Ishikawa (cell line): ENCODE measurements around the gene GMPPA.

Experiments
- CEBPB ChIP-seq: IDR thresholded peaks from 2 replicates; pipeline ENCODE4 v1.6.1; 2012
- EGR1 ChIP-seq: IDR thresholded peaks from 2 replicates; pipeline ENCODE4 v1.6.1; 2012
- EP300 ChIP-seq: IDR thresholded peaks from 2 replicates; pipeline ENCODE4 v1.6.1; 2012; ENCODE audit warnings: borderline replicate concordance
- NFIC ChIP-seq: IDR thresholded peaks from 2 replicates; pipeline ENCODE4 v1.6.1; 2012
- RAD21 ChIP-seq: IDR thresholded peaks from 2 replicates; pipeline ENCODE4 v1.6.1; 2012; ENCODE audit warnings: low read depth
- TAF1 ChIP-seq: IDR thresholded peaks from 2 replicates; pipeline ENCODE4 v1.6.1; 2012; ENCODE audit warnings: low read depth, mild to moderate bottlenecking
- YY1 ChIP-seq: IDR thresholded peaks from 2 replicates; pipeline ENCODE4 v1.6.1; 2012; ENCODE audit warnings: low read depth
- TF ChIP-seq, protein P1 (sequence below): IDR thresholded peaks from 2 replicates; pipeline ENCODE4 v1.6.1; 2012
- TF ChIP-seq, protein P2 (sequence below): IDR thresholded peaks from 2 replicates; pipeline ENCODE4 v1.6.1; 2012
- TF ChIP-seq, protein P3 (sequence below): IDR thresholded peaks from 2 replicates; pipeline ENCODE4 v1.6.1; 2012; ENCODE audit warnings: low read depth, mild to moderate bottlenecking

DNA sequence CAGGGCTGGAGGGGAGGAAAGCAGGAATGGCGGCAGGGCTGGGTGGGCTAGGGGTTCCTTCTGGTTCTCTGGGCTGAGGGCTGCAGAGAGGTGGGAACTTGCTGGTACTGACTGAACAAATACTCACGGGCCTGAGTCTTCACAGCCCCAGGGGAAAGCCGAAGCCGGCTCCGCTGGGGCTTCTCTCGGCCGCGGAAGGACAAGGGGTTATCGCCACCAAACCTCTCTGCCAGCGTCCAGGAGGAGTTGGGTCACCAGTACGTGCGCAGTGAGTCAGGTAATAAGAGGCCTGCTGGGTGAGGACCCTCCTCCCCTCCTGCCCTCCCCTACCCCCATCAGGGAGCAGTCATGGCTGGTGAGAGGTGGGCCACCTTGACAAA is 13.5 kb upstream of the GMPPA start:
- TF ChIP-seq, protein P1, sequence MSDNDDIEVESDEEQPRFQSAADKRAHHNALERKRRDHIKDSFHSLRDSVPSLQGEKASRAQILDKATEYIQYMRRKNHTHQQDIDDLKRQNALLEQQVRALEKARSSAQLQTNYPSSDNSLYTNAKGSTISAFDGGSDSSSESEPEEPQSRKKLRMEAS = no peak
- TF ChIP-seq EGR1 (no peak), TAF1 (no peak), RAD21 (no peak), EP300 (no peak), CEBPB (no peak), NFIC (no peak), YY1 (no peak)
- TF ChIP-seq, protein P2, sequence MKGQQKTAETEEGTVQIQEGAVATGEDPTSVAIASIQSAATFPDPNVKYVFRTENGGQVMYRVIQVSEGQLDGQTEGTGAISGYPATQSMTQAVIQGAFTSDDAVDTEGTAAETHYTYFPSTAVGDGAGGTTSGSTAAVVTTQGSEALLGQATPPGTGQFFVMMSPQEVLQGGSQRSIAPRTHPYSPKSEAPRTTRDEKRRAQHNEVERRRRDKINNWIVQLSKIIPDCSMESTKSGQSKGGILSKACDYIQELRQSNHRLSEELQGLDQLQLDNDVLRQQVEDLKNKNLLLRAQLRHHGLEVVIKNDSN = no peak
- TF ChIP-seq, protein P3, sequence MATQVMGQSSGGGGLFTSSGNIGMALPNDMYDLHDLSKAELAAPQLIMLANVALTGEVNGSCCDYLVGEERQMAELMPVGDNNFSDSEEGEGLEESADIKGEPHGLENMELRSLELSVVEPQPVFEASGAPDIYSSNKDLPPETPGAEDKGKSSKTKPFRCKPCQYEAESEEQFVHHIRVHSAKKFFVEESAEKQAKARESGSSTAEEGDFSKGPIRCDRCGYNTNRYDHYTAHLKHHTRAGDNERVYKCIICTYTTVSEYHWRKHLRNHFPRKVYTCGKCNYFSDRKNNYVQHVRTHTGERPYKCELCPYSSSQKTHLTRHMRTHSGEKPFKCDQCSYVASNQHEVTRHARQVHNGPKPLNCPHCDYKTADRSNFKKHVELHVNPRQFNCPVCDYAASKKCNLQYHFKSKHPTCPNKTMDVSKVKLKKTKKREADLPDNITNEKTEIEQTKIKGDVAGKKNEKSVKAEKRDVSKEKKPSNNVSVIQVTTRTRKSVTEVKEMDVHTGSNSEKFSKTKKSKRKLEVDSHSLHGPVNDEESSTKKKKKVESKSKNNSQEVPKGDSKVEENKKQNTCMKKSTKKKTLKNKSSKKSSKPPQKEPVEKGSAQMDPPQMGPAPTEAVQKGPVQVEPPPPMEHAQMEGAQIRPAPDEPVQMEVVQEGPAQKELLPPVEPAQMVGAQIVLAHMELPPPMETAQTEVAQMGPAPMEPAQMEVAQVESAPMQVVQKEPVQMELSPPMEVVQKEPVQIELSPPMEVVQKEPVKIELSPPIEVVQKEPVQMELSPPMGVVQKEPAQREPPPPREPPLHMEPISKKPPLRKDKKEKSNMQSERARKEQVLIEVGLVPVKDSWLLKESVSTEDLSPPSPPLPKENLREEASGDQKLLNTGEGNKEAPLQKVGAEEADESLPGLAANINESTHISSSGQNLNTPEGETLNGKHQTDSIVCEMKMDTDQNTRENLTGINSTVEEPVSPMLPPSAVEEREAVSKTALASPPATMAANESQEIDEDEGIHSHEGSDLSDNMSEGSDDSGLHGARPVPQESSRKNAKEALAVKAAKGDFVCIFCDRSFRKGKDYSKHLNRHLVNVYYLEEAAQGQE = no peak
